Trophoblast cell (in vitro differentiated cells and primary cell): ENCODE measurements around the gene IMMT.

Experiments
- DNase-seq, 2 donors: peaks; one replicate each; pipeline ENCODE4 v3.0.0-alpha.2; 2016
- H2AFZ ChIP-seq: 2 replicates; pipeline ENCODE4 v1.6.1; 2013; ENCODE audit warnings: low read length, moderate library complexity, mild to moderate bottlenecking; ENCODE audit not compliant: insufficient read depth, poor library complexity
- H2AK5ac ChIP-seq: 2 replicates; pipeline ENCODE4 v1.6.1; 2013; ENCODE audit warnings: mild to moderate bottlenecking, low read length
- H2BK120ac ChIP-seq: 2 replicates; pipeline ENCODE4 v1.6.1; 2013; ENCODE audit warnings: low read length, mild to moderate bottlenecking, moderate library complexity; ENCODE audit not compliant: insufficient read depth, poor library complexity
- H2BK12ac ChIP-seq: 2 replicates; pipeline ENCODE4 v1.6.1; 2013; ENCODE audit warnings: mild to moderate bottlenecking, low read length, moderate library complexity
- H2BK5ac ChIP-seq: 2 replicates; pipeline ENCODE4 v1.6.1; 2013; ENCODE audit warnings: low read length, low read depth, moderate library complexity, mild to moderate bottlenecking; ENCODE audit not compliant: poor library complexity
- H3K14ac ChIP-seq: 2 replicates; pipeline ENCODE4 v1.6.1; 2013; ENCODE audit warnings: mild to moderate bottlenecking, low read length
- H3K18ac ChIP-seq: 2 replicates; pipeline ENCODE4 v1.6.1; 2013; ENCODE audit warnings: mild to moderate bottlenecking, low read length
- H3K23ac ChIP-seq: 2 replicates; pipeline ENCODE4 v1.6.1; 2013; ENCODE audit warnings: low read length
- H3K27ac ChIP-seq: 2 replicates; pipeline ENCODE4 v1.5.1; 2013; ENCODE audit warnings: low read depth, mild to moderate bottlenecking, inconsistent platforms, low read length, moderate library complexity
- H3K27me3 ChIP-seq: 2 replicates; pipeline ENCODE4 v1.6.1; 2013; ENCODE audit warnings: inconsistent platforms, mild to moderate bottlenecking, low read length, moderate library complexity; ENCODE audit not compliant: insufficient read depth
- H3K36me3 ChIP-seq, 2 experiments: 1 replicate in 1 of 2; 2 replicates in 1 of 2; pipeline ENCODE4 v1.6.1; 2013; ENCODE audit warnings: low read length in 2 of 2, mild to moderate bottlenecking in 2 of 2, moderate library complexity in 1 of 2; ENCODE audit not compliant: insufficient read depth in 2 of 2, control insufficient read depth in 1 of 2
- H3K4ac ChIP-seq: 2 replicates; pipeline ENCODE4 v1.6.1; 2013; ENCODE audit warnings: low read depth, mild to moderate bottlenecking, low read length, moderate library complexity
- H3K4me1 ChIP-seq, 2 experiments: 1 replicate in 1 of 2; 2 replicates in 1 of 2; pipeline ENCODE4 v1.6.1; 2013; ENCODE audit warnings: low read length in 2 of 2, mild to moderate bottlenecking in 2 of 2, moderate library complexity in 1 of 2; ENCODE audit not compliant: insufficient read depth in 2 of 2, control insufficient read depth in 1 of 2
- H3K4me2 ChIP-seq: 2 replicates; pipeline ENCODE4 v1.6.1; 2013; ENCODE audit warnings: inconsistent platforms, mild to moderate bottlenecking, low read length, moderate library complexity
- H3K4me3 ChIP-seq: 2 replicates; pipeline ENCODE4 v1.5.1; 2013; ENCODE audit warnings: mild to moderate bottlenecking, low read depth, low read length, inconsistent platforms
- H3K79me1 ChIP-seq: one replicate; pipeline ENCODE4 v1.6.1; 2013; ENCODE audit warnings: low read length
- H3K79me2 ChIP-seq: 2 replicates; pipeline ENCODE4 v1.6.1; 2013; ENCODE audit warnings: low read length, mild to moderate bottlenecking; ENCODE audit not compliant: control insufficient read depth, insufficient read depth, poor library complexity
- H3K9ac ChIP-seq: 2 replicates; pipeline ENCODE4 v1.6.1; 2013; ENCODE audit warnings: mild to moderate bottlenecking, low read length
- H3K9me3 ChIP-seq: 2 replicates; pipeline ENCODE4 v1.6.1; 2013; ENCODE audit warnings: low read depth, mild to moderate bottlenecking, control low read depth, inconsistent platforms, low read length; ENCODE audit not compliant: insufficient read depth
- H4K12ac ChIP-seq: 2 replicates; pipeline ENCODE4 v1.6.1; 2013; ENCODE audit warnings: low read depth, mild to moderate bottlenecking, low read length, moderate library complexity
- H4K8ac ChIP-seq: 2 replicates; pipeline ENCODE4 v1.6.1; 2013; ENCODE audit warnings: low read depth, mild to moderate bottlenecking, low read length, moderate library complexity
- H4K91ac ChIP-seq: one replicate; pipeline ENCODE4 v1.6.1; 2013; ENCODE audit warnings: low read depth, mild to moderate bottlenecking, low read length, moderate library complexity
- WGBS: extraction: QIAGEN DNeasy Blood & Tissue Kit; methylation state at CpG from one replicate; pipeline ENCODE4 v1.1.7; 2013; ENCODE audit warnings: missing lambda C conversion rate; ENCODE audit not compliant: insufficient read length, insufficient coverage; ENCODE audit errors: extremely low coverage; 5-methylcytosine and 5-hydroxymethylcytosine counted together

Gene IMMT

GRCh38 chr2:86138736-86139625, 56.3 kb downstream of the IMMT start:
- Histone ChIP-seq H3K79me2 (no peaks in the 10 kb centered on the region), H2AFZ (no peak overlapping the region), H4K12ac (no peak overlapping the region), H3K18ac (no peak overlapping the region), H2BK120ac (no peak overlapping the region), H3K36me3 (peaks cover 23 to 54% of the 10 kb centered on the region in 2 experiments), H3K27ac (no peak overlapping the region), H4K8ac (no peak overlapping the region), H3K9ac (no peak overlapping the region), H2BK12ac (no peak overlapping the region), H3K23ac (no peak overlapping the region), H3K27me3 (no peaks in the 10 kb centered on the region), H3K4me3 (no peak overlapping the region), H3K14ac (no peak overlapping the region), H2BK5ac (no peak overlapping the region), H2AK5ac (no peak overlapping the region), H3K4ac (no peak overlapping the region), H3K79me1 (no peaks in the 10 kb centered on the region), H4K91ac (no peak overlapping the region), H3K4me2 (no peak overlapping the region), H3K4me1 (no peaks in the 10 kb centered on the region), H3K9me3 (no peaks in the 10 kb centered on the region)
- DNase-seq, result no peak
- WGBS, result no CpG with 5 or more reads among the region's 7 CpGs

GRCh38 chr2:86136141-86136540, 59.1 kb downstream of the IMMT start:
- Histone ChIP-seq H3K27ac (no peak overlapping the region), H3K14ac (no peak overlapping the region), H3K79me1 (no peaks in the 10 kb centered on the region), H2AFZ (no peak overlapping the region), H3K36me3 (peaks cover 30 to 58% of the 10 kb centered on the region in 2 experiments), H2AK5ac (no peak overlapping the region), H4K8ac (no peak overlapping the region), H4K12ac (no peak overlapping the region), H3K18ac (no peak overlapping the region), H3K4me2 (no peak overlapping the region), H2BK12ac (no peak overlapping the region), H3K9me3 (no peaks in the 10 kb centered on the region), H4K91ac (no peak overlapping the region), H3K9ac (no peak overlapping the region), H3K4me1 (no peaks in the 10 kb centered on the region), H2BK120ac (no peak overlapping the region), H3K4ac (no peak overlapping the region), H3K79me2 (no peaks in the 10 kb centered on the region), H2BK5ac (no peak overlapping the region), H3K4me3 (no peak overlapping the region), H3K23ac (no peak overlapping the region), H3K27me3 (no peaks in the 10 kb centered on the region)
- DNase-seq, result no peak
- WGBS, result no CpG with 5 or more reads among the region's 2 CpGs

DNA sequence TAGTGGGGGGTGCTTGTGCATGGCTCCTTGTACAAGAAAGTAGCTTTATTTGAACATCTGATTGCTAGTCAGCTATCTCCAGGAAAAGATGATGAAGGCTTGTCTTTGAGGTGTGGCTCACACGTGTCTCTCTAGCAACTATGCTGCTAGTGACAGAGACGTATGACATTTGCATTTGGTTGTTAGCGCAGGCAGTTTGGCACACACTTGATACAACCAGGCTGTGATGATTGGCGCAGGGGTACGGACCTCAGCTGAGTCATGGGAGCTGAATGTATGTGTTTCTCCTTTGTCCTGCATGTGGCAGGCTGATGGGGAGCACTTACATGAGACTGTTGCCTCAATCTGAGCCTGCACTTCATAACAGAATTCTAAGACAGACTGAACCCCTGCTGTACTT, 59.6 kb downstream of the IMMT start:
- Histone ChIP-seq H3K9ac (no peak overlapping the region), H3K4ac (no peak overlapping the region), H3K14ac (no peak overlapping the region), H3K36me3 (peaks cover 28 to 56% of the 10 kb centered on the region in 2 experiments), H4K8ac (no peak overlapping the region), H2BK12ac (no peak overlapping the region), H3K18ac (no peak overlapping the region), H2AK5ac (no peak overlapping the region), H4K12ac (no peak overlapping the region), H2AFZ (no peak overlapping the region), H3K4me1 (no peaks in the 10 kb centered on the region), H3K79me2 (no peaks in the 10 kb centered on the region), H2BK5ac (no peak overlapping the region), H3K79me1 (no peaks in the 10 kb centered on the region), H3K4me3 (no peak overlapping the region), H3K9me3 (no peaks in the 10 kb centered on the region), H3K27ac (no peak overlapping the region), H3K23ac (no peak overlapping the region), H3K4me2 (no peak overlapping the region), H2BK120ac (no peak overlapping the region), H4K91ac (no peak overlapping the region), H3K27me3 (no peaks in the 10 kb centered on the region)
- no CpG with 5 or more reads among the region's 5 CpGs for WGBS
- no peak for DNase-seq

GRCh38 chr2:86134709-86135108, 60.6 kb downstream of the IMMT start:
- H3K4me3 ChIP-seq, result no peak overlapping the region
- H2BK5ac ChIP-seq, result no peak overlapping the region
- no peaks in the 10 kb centered on the region for H3K4me1 ChIP-seq
- no peak overlapping the region for H3K4ac ChIP-seq
- H3K14ac ChIP-seq, result no peak overlapping the region
- H3K4me2 ChIP-seq, result no peak overlapping the region
- no peaks in the 10 kb centered on the region for H3K79me1 ChIP-seq
- no peak overlapping the region for H3K18ac ChIP-seq
- no peak overlapping the region for H2BK12ac ChIP-seq
- peaks cover 30 to 60% of the 10 kb centered on the region in 2 experiments for H3K36me3 ChIP-seq
- no peak overlapping the region for H2BK120ac ChIP-seq
- H3K79me2 ChIP-seq, result no peaks in the 10 kb centered on the region
- no peak overlapping the region for H4K91ac ChIP-seq
- H2AFZ ChIP-seq, result no peak overlapping the region
- H4K12ac ChIP-seq, result no peak overlapping the region
- no peaks in the 10 kb centered on the region for H3K9me3 ChIP-seq
- no peak overlapping the region for H3K23ac ChIP-seq
- no peak overlapping the region for H2AK5ac ChIP-seq
- no peak overlapping the region for H3K27ac ChIP-seq
- WGBS, result no CpG with 5 or more reads among the region's 4 CpGs
- no peaks in the 10 kb centered on the region for H3K27me3 ChIP-seq
- no peak overlapping the region for H4K8ac ChIP-seq
- DNase-seq, result no peak
- H3K9ac ChIP-seq, result no peak overlapping the region
